HuH-7 (cell line): ENCODE results near the gene SLC2A14.
"Not testable (repeated sequence)": the region's sequence is repeated elsewhere in the genome, so short reads cannot be mapped to it uniquely, and the experiment has no call there.

ENCODE experiments used
- DNase-seq: peaks from one replicate; pipeline ENCODE4 v3.0.0; 2011; ENCODE audit warnings: low spot score

SLC2A14 gene

GRCh38 chr12:7869137-7869536 lies 3.6 kb downstream of the SLC2A14 start:
- DNase-seq = no peak

GRCh38 chr12:7868391-7868790 lies 4.3 kb downstream of the SLC2A14 start:
- DNase-seq = no peak

DNA sequence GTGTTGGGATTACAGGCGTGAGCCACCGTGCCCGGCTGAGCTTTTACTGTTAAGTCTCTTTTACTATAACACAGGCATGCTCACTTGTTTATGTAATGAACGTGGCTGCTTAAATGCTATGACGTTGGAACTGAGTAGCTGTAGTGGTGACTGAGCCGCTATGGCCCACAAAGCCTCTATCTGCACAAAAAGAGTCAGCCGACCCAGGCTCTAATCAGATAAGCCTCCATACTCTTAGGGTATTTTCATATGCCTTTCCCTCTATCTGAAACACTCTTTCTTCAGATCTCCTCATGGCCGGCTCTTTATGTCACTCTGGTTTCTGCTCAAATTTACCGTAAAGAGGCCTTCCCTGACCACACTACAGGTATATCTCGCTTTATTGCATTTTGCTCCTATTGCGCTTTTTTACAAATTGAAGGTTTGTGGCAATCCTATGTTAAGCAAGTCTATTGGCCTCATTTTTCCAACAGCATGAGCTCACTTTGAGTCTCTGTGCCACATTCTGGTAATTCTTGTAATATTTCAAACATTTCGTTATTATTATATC lies 8.0 kb downstream of the SLC2A14 start:
- no peak for DNase-seq

DNA sequence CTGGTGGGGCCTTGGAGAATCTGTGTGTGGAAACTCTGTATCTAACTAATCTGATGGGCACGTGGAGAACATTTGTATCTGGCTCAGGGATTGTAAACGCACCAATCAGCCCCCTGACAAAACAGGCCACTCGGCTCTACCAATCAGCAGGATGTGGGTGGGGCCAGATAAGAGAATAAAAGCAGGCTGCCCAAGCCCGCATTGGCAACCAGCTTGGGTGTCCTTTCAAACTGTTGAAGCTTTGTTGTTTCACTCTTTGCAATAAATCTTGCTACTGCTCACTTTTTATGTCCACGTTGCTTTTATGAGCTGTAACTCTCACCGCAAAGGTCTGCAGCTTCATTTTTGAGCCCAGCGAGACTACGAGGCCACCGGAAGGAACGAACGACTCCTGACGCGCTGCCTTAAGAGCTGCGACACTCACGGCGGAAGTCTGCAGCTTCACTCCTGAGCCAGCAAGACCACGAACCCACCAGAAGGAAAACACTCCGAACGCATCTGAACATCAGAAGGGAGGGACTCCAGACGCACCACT lies 9.8 kb downstream of the SLC2A14 start:
- DNase-seq = not testable (repeated sequence)

DNA sequence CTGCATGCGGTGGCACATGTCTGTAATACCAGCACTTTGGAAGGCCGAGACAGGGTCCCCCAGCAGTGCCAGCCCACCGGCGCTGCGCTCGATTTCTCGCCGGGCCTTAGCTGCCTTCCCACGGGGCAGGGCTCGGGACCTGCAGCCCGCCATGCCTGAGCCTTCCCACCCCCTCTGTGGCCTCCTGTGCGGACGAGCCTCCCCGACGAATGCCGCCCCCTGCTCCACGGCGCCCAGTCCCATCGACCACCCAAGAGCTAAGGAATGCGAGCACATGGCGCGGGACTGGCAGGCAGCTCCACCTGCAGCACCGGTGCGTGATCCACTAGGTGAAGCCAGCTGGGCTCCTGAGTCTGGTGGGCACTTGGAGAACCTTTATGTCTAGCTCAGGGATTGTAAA lies 10.4 kb downstream of the SLC2A14 start:
- not testable (repeated sequence) for DNase-seq

DNA sequence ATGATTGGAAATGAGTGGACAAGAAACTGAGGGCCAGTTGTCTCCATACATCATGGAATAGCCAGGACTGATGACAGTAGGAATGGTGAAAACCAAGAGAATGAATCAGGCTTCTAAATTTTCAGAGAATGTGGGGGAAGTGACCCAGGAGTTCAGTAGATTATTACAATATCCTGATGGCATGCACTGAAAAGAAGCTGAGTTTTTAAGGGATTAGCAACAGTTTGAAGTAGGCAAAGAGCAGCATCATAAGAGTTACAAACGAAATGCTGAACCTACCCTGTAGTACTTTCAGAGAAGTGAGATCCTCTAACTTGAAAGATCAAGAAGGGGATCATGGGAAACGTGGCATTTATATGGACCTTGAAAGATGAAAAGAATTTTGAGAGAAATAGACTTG lies 13.2 kb downstream of the SLC2A14 start:
- DNase-seq = no peak

DNA sequence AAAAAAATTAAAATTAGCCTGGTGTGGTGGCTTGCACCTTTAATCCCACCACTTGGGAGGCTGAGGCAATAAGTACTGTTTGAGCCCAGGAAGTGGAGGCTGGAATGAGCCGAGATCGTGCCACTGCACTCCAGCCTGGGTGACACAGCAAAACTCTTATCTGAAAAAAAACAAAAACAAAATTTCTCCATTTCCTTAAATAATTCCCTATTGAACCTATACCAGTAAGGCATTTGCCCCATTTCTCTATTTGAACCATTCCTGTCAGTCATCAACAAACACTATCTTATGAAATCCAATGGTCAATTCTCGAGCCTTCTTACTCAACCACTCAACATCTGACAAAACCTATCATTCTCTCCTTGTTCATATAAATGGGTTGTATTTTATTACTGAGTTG lies 14.7 kb downstream of the SLC2A14 start:
- no peak for DNase-seq

DNA sequence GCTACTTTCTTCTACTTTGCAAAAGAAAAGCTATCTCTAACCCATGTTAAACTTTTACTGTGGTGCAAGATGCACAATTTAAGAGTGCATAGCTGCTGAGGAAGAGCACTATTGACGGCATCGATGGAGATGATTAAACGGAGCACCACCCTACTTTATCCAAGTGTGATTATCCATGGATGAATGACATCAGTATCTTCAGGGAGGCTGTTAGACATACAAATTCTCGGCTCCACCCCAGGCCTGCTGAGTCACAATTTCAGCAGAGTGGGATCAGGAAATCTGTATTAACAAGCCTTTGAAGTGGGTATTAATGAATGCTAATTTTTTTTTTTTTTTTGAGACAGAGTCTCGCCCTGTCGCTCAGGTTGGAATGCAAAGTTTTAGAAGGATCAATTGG lies 16.2 kb downstream of the SLC2A14 start:
- DNase-seq = no peak

DNA sequence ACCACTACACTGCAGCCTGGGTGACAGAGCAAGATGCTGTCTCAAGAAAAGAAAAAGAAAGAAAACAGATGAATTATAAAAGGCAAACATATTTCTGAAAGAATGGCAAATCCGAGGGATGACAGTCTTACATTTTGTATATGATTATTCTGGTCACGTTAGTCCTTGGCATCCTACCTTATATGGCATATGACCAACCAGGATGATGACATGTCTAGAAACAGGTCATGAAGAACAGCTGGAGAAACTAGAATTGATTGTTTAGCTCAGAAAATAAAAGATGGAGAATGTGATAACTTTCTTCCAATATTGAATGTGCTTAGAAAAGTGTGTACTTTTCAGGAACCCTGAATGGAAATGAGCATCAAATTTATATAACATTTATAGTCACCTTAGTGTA lies 19.2 kb downstream of the SLC2A14 start:
- no peak for DNase-seq

DNA sequence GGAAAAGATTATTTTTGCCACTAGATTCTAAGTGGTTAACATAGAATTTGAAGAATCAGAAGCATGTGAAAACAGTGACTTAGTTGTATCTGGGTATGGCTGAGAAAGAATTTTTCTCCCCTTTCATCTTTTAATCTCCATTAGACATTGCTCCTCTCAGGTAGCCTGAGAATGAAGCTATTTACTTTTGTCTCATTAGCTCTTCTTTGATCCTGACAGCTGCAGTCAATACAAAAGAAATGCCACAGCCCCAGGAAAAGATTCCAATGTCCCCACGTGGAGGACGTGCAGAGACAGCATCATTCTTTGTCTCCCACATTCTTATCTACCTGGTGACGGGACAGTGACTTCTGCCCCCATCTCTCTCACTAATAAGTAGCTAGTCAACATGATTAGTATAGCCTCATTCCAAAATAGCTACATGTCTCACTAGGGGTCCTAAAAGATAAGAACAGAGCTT lies 21.1 kb downstream of the SLC2A14 start:
- not testable (repeated sequence) for DNase-seq

DNA sequence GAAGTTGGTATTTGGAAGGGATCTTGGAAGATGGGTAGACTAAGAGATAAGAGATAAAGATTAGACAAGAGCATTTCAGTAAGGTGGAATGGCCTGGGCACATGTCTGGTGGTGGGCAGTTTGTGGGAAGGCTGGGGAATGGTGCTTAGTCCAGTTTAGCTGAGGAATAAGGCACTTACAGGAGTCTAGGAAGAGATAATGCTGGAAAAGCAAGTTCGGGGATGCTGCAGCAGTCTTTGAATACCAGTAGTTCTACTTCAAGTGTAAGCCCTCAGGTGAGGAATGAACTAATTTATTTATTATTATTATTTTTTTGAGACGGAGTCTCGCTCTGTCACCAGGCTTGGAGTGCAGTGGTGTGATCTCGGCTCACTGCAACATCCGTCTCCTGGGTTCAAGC lies 22.6 kb downstream of the SLC2A14 start:
- DNase-seq = not testable (repeated sequence)

GRCh38 chr12:7848098-7848422 lies 24.7 kb downstream of the SLC2A14 start:
- not testable (repeated sequence) for DNase-seq

GRCh38 chr12:7847226-7848097 lies 25.3 kb downstream of the SLC2A14 start:
- DNase-seq = not testable (repeated sequence)

GRCh38 chr12:7844116-7844515 lies 28.6 kb downstream of the SLC2A14 start:
- no peak for DNase-seq

- not testable (repeated sequence) for DNase-seq
Measured at GRCh38 chr12:7843583-7843982, 29.1 kb downstream of the SLC2A14 start.

DNA sequence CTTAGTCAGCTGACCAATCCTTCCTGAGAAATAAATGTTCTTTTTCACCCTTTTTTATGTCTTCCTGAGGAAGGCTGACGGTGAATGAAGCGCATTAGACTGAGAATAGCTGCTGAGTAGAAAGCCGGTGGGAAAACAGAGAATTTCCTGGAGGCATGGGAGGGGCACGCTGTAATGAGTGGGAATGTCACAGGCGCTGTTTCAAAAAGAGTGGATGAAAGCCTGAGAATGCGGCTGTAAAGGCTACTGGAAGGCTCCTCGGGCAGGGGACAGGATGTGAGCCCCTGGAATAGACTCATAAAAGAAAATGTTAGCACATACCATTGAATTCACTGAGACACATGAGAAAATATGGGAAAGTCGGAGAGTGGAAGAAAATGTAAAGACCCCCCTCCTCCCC lies 29.6 kb downstream of the SLC2A14 start:
- DNase-seq = not testable (repeated sequence)

DNA sequence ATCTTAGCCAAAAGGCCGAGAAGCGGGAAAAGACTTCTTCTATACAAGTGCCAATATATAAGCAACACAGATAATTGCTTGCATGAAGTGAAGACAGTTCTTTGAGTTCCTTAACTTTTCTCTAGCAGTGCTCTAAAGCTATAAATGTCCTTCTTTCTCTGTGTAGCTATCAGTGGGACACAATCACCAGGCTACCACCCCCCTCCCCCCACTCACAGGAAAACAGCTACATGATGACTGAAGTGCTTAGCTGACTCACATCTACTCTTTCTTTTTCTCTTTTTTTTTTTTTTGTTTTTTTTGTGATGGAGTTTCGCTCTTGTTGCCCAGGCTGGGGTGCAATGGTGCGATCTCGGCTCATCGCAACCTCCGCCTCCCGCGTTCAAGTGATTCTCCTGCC lies 30.3 kb downstream of the SLC2A14 start:
- DNase-seq = not testable (repeated sequence)

DNA sequence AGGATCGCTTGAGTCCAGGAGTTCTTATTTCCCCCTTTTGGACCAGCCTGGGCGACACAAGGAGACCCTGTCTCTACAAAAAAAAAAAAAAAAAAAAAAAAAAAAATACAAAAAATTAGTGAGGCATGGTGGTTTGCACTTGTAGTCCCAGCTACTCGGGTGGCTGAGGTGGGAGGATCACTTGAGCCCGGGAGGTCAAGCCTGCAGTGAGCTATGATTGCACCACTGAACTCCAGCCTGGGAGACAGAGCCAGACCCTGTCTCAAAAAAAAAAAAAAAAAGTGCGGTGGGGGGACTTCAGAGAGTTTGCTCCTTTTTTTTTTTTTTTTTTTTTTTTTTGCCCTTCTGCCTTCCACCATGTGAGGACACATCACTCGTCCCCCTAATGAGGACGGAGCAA lies 32.9 kb downstream of the SLC2A14 start:
- not testable (repeated sequence) for DNase-seq

GRCh38 chr12:7839226-7839625 lies 33.5 kb downstream of the SLC2A14 start:
- DNase-seq = not testable (repeated sequence)

DNA sequence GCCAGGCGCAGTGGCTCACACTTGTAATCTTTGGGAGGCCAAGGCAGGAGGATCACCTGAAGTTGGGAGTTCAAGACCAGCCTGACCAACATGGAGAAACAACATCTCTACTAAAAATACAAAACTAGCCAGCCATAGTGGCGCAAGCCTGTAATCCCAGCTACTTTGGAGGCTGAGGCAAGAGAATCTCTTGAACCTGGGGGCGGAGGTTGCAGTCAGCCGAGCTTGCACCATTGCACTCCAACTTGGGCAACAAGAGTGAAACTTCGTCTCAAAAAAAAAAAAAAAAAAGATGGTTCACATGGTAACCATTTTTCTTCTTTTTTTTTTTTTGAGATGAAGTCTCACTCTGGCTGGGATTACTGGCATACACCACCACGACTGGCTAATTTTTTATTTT lies 35.3 kb downstream of the SLC2A14 start:
- no peak for DNase-seq

GRCh38 chr12:7835766-7836165 lies 36.9 kb downstream of the SLC2A14 start:
- no peak for DNase-seq

DNA sequence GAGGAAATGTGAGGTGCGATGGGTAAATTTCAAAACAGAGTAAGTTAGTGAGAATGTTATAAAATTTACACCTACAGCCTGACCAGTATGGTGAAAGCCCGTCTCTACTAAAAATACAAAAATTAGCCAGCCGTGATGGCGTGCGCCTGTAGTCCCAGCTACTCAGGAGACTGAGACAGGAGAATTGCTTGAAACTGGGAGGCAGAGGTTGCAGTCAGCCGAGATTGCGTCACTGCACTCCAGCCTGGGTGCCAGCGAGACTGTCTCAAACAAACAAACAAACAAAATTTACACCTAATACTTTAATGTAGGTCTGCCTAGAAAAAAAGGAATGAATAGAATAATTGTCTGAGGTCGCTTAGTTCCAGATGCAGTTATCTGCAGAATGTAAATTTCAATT lies 37.6 kb downstream of the SLC2A14 start:
- DNase-seq = no peak

GRCh38 chr12:7834701-7835100 lies 38.0 kb downstream of the SLC2A14 start:
- DNase-seq = no peak
